ENCODE results near the gene NKAPL. TPM values are rescaled to one million over a fixed set of nuclear protein-coding genes. Genes with fewer than 3 reads are reported as not detected.

Gene NKAPL
- total and polyA plus RNA-seq, 2 of the 13 experiments (the other 11 are each of a cell fraction or from before 2014, with no cell fraction given) = not detected

GRCh38 chr6:28252009-28252975, 6.8 kb upstream of the NKAPL start, which contains the start of gene ZKSCAN4 (continued):
- TF ChIP-seq FOXK1 (CRISPR knock-in tag; IDR thresholded peaks at IDR 0.05; ENCODE audit: borderline replicate concordance, low read depth) = peak; percentile 90
- 0 out of 2 replicates have a peak, but pooled peaks have one; percentile 60 for TF ChIP-seq ARNT2 (CRISPR knock-in tag; IDR thresholded peaks at IDR 0.05; ENCODE audit: low read depth)
- TF ChIP-seq SALL2 (CRISPR knock-in tag; IDR thresholded peaks at IDR 0.05) = no peak; the same call in 1 of the 2 replicates
- TF ChIP-seq PHB2 (IDR thresholded peaks at IDR 0.05; ENCODE audit: partially characterized antibody) = no peak
- TF ChIP-seq, protein P1, sequence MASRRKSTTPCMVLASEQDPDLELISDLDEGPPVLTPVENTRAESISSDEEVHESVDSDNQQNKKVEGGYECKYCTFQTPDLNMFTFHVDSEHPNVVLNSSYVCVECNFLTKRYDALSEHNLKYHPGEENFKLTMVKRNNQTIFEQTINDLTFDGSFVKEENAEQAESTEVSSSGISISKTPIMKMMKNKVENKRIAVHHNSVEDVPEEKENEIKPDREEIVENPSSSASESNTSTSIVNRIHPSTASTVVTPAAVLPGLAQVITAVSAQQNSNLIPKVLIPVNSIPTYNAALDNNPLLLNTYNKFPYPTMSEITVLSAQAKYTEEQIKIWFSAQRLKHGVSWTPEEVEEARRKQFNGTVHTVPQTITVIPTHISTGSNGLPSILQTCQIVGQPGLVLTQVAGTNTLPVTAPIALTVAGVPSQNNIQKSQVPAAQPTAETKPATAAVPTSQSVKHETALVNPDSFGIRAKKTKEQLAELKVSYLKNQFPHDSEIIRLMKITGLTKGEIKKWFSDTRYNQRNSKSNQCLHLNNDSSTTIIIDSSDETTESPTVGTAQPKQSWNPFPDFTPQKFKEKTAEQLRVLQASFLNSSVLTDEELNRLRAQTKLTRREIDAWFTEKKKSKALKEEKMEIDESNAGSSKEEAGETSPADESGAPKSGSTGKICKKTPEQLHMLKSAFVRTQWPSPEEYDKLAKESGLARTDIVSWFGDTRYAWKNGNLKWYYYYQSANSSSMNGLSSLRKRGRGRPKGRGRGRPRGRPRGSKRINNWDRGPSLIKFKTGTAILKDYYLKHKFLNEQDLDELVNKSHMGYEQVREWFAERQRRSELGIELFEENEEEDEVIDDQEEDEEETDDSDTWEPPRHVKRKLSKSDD (CRISPR knock-in tag; IDR thresholded peaks at IDR 0.05; ENCODE audit: low read depth) = peak; percentile 69; the same call in 1 of the 2 replicates
- TF ChIP-seq ZNF501 (CRISPR knock-in tag; IDR thresholded peaks at IDR 0.05) = peak; percentile 55; the same call in 1 of the 2 replicates
- TF ChIP-seq ZBTB43 (CRISPR knock-in tag; conservative IDR thresholded peaks at IDR 0.05) = no peak
- no peak for TF ChIP-seq ZNF75D (CRISPR knock-in tag; IDR thresholded peaks at IDR 0.05; ENCODE audit: borderline replicate concordance)
- TF ChIP-seq, protein P2, sequence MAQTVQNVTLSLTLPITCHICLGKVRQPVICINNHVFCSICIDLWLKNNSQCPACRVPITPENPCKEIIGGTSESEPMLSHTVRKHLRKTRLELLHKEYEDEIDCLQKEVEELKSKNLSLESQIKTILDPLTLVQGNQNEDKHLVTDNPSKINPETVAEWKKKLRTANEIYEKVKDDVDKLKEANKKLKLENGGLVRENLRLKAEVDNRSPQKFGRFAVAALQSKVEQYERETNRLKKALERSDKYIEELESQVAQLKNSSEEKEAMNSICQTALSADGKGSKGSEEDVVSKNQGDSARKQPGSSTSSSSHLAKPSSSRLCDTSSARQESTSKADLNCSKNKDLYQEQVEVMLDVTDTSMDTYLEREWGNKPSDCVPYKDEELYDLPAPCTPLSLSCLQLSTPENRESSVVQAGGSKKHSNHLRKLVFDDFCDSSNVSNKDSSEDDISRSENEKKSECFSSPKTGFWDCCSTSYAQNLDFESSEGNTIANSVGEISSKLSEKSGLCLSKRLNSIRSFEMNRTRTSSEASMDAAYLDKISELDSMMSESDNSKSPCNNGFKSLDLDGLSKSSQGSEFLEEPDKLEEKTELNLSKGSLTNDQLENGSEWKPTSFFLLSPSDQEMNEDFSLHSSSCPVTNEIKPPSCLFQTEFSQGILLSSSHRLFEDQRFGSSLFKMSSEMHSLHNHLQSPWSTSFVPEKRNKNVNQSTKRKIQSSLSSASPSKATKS (CRISPR knock-in tag; IDR thresholded peaks at IDR 0.05) = no peak
- TF ChIP-seq ISX (CRISPR knock-in tag; conservative IDR thresholded peaks at IDR 0.05) = no peak
- TF ChIP-seq NCOA5 (CRISPR knock-in tag; IDR thresholded peaks at IDR 0.05) = no peak
- no peak for TF ChIP-seq TEAD2 (CRISPR knock-in tag; IDR thresholded peaks at IDR 0.05)
- TF ChIP-seq ZNF691 (CRISPR knock-in tag; IDR thresholded peaks at IDR 0.05; ENCODE audit: borderline replicate concordance, low read depth) = no peak
- TF ChIP-seq SETDB1 (CRISPR knock-in tag; IDR thresholded peaks at IDR 0.05; ENCODE audit: borderline replicate concordance) = no peak
- TF ChIP-seq ISL2 (CRISPR knock-in tag; IDR thresholded peaks at IDR 0.05) = 0 out of 2 replicates have a peak, but pooled peaks have one; percentile 31
- TF ChIP-seq TMF1 (CRISPR knock-in tag; IDR thresholded peaks at IDR 0.05; ENCODE audit: low read depth) = peak; percentile 43; the same call in 1 of the 2 replicates
- TF ChIP-seq EP300 (IDR thresholded peaks at IDR 0.05; ENCODE audit: low read depth in 2 of 2, low read length in 2 of 2) = peak in 1 of 2 experiments; percentile 56; a peak in 1 of 4 replicates
- TF ChIP-seq EP300 (CRISPR knock-in tag; IDR thresholded peaks at IDR 0.05; ENCODE audit: borderline replicate concordance) = peak; percentile 31; the same call in 1 of the 2 replicates
- TF ChIP-seq SRSF4 (IDR thresholded peaks at IDR 0.05; ENCODE audit: low read depth, low read length, poor library complexity, severe bottlenecking) = no peak

Measured in HepG2 (cell line).